Endothelial cell of umbilical vein (primary cell): ENCODE results near the gene FAM168A. TPM values are rescaled to one million over a fixed set of nuclear protein-coding genes. Genes with fewer than 3 reads are reported as not detected.

Experiments used
- BruUV-seq: library from RNA; stranded (reverse); fragments of 400-500 nt; replicated peaks from 2 replicates; lab custom pipeline; 2021; lab: Mats Ljungman, UMichigan
- CTCF ChIA-PET: fragments of 300-600, 350-600 bp; sonication (Branson Sonifier 250); formaldehyde crosslinking; loops from one replicate; lab custom pipeline; 2021; ENCODE audit warnings: antibody characterized with exemption, inconsistent platforms; lab: Charles Lee
- POLR2A ChIA-PET: fragments of 300-600, 350-600 bp; sonication (Branson Sonifier 250); formaldehyde crosslinking; loops from one replicate; lab custom pipeline; 2021; ENCODE audit warnings: antibody characterized with exemption, inconsistent platforms; lab: Charles Lee
- DNase-seq: peaks from one replicate; pipeline ENCODE4 v3.0.0-alpha.2; 2011; ENCODE audit warnings: low read depth, low spot score
- FAIRE-seq: peaks from 2 replicates; lab custom pipeline; 2011; peaks lifted over from hg19 to GRCh38; lab: Jason Lieb, UNC
- H2AFZ ChIP-seq: 2 replicates; pipeline ENCODE4 v1.6.0; 2012; ENCODE audit warnings: low read depth, low read length, control low read depth, inconsistent platforms
- H3K27ac ChIP-seq: 2 replicates; pipeline ENCODE4 v1.5.1; 2011; ENCODE audit warnings: low read depth, mild to moderate bottlenecking, control low read depth, low read length, moderate library complexity; ENCODE audit not compliant: insufficient read depth
- H3K27me3 ChIP-seq, 2 experiments: 2 replicates each; pipeline versions ENCODE4 v1.6.0 to v1.6.1; 2011; ENCODE audit warnings: low read length in 2 of 2, mixed read lengths in 1 of 2; ENCODE audit not compliant: control insufficient read depth in 2 of 2, insufficient read depth in 2 of 2
- H3K36me3 ChIP-seq, 2 experiments: 2 replicates in 1 of 2; 3 replicates in 1 of 2; pipeline ENCODE4 v1.5.1; 2011; ENCODE audit warnings: low read length in 2 of 2, mild to moderate bottlenecking in 1 of 2, moderate library complexity in 1 of 2; ENCODE audit not compliant: control insufficient read depth in 2 of 2, insufficient read depth in 2 of 2; ENCODE audit errors: extremely low read depth in 1 of 2
- H3K4me1 ChIP-seq: 3 replicates; pipeline ENCODE4 v1.5.1; 2011; ENCODE audit warnings: mild to moderate bottlenecking, low read length; ENCODE audit not compliant: control insufficient read depth, insufficient read depth; ENCODE audit errors: extremely low read depth
- H3K4me2 ChIP-seq: 2 replicates; pipeline ENCODE4 v1.6.1; 2011; ENCODE audit warnings: low read length, control low read depth, mixed read lengths; ENCODE audit not compliant: insufficient read depth
- H3K4me3 ChIP-seq, 3 experiments: fragments of 200-600 bp in 1 of 3; sonication (generic), shearing (Covaris generic) in 1 of 3; replicated peaks in 1 of 3; 2 replicates each; pipeline ENCODE4 v1.5.1; 2011 to 2016; ENCODE audit warnings: control low read depth in 3 of 3, low read length in 3 of 3, mild to moderate bottlenecking in 2 of 3, inconsistent platforms in 1 of 3, low read depth in 1 of 3, moderate library complexity in 1 of 3; ENCODE audit not compliant: insufficient read depth in 1 of 3
- H3K79me2 ChIP-seq: 2 replicates; pipeline ENCODE4 v1.6.0; 2012; ENCODE audit warnings: low read length, inconsistent platforms; ENCODE audit not compliant: control insufficient read depth, insufficient read depth
- H3K9ac ChIP-seq: replicated peaks from 2 replicates; pipeline ENCODE3; 2011; ENCODE audit warnings: low read length, control low read depth; ENCODE audit not compliant: insufficient read depth; ENCODE audit errors: extremely low read depth
- H3K9me1 ChIP-seq: replicated peaks from 3 replicates; pipeline ENCODE4 v1.6.0; 2011; ENCODE audit warnings: mild to moderate bottlenecking, low read length; ENCODE audit not compliant: control insufficient read depth, insufficient read depth; ENCODE audit errors: extremely low read depth
- H3K9me3 ChIP-seq: replicated peaks from 2 replicates; pipeline ENCODE4 v1.5.1; 2012; ENCODE audit warnings: low read length, inconsistent platforms; ENCODE audit not compliant: control insufficient read depth, insufficient read depth
- H4K20me1 ChIP-seq: replicated peaks from 2 replicates; pipeline ENCODE3; 2011; ENCODE audit warnings: mild to moderate bottlenecking, low read length; ENCODE audit not compliant: control insufficient read depth, insufficient read depth; ENCODE audit errors: extremely low read depth
- CTCF ChIP-seq, 2 donors: IDR thresholded peaks; 1 replicate in 1 of 2; 2 replicates in 1 of 2; pipeline ENCODE4 v1.5.1; 2011; ENCODE audit warnings: low read length in 2 of 2, mild to moderate bottlenecking in 2 of 2, moderate library complexity in 2 of 2, control low read depth in 1 of 2, inconsistent platforms in 1 of 2, low read depth in 1 of 2; ENCODE audit not compliant: insufficient read depth in 1 of 2; ENCODE audit errors: extremely low read depth in 1 of 2
- EZH2 ChIP-seq: IDR thresholded peaks from 2 replicates; pipeline ENCODE4 v1.6.1; 2012; ENCODE audit warnings: borderline replicate concordance, low read depth, mild to moderate bottlenecking, moderate library complexity, low read length, inconsistent platforms; ENCODE audit not compliant: severe bottlenecking
- FOS ChIP-seq: IDR thresholded peaks from 2 replicates; pipeline ENCODE4 v1.6.1; 2011; ENCODE audit warnings: mild to moderate bottlenecking, low read length, moderate library complexity, borderline replicate concordance; ENCODE audit not compliant: insufficient read depth
- GATA2 ChIP-seq: IDR thresholded peaks from 2 replicates; pipeline ENCODE4 v1.7.0; 2011; ENCODE audit warnings: low read depth, mild to moderate bottlenecking, moderate library complexity, mixed read lengths, low read length; ENCODE audit not compliant: insufficient read length, insufficient read depth
- JUN ChIP-seq: IDR thresholded peaks from 2 replicates; pipeline ENCODE4 v1.6.1; 2011; ENCODE audit warnings: borderline replicate concordance, low read depth; ENCODE audit not compliant: insufficient read length, insufficient read depth
- MAX ChIP-seq: IDR thresholded peaks from 2 replicates; pipeline ENCODE4 v1.6.1; 2011; ENCODE audit not compliant: insufficient read depth, insufficient read length
- MYC ChIP-seq: IDR thresholded peaks from one replicate; pipeline ENCODE4 v1.6.1; 2011; ENCODE audit warnings: mild to moderate bottlenecking, low read depth, low read length
- POLR2A ChIP-seq: IDR thresholded peaks from 2 replicates; pipeline ENCODE4 v1.6.1; 2012; ENCODE audit warnings: low read depth, mild to moderate bottlenecking, control low read depth, low read length
- POLR2AphosphoS5 ChIP-seq: IDR thresholded peaks from 2 replicates; pipeline ENCODE4 v1.6.1; 2012; ENCODE audit warnings: low read depth, mild to moderate bottlenecking, control low read depth, low read length, moderate library complexity; ENCODE audit not compliant: insufficient read depth
- dilution Hi-C: fragments of 300-500 bp; cut with MboI; formaldehyde crosslinking; loops from one replicate; pipeline ENCODE4 v1.15.0; 2019; ENCODE audit warnings: low sequenced_read_pairs; ENCODE audit not compliant: extremely low pct_ligation_motif_present
- intact Hi-C: fragments of 100-400 bp; cut with micrococcal nuclease; formaldehyde crosslinking; loops from one replicate; pipeline ENCODE4 v1.10.0; 2022
- polyA plus RNA-seq, 4 experiments: library from polyadenylated mRNA; depleted of rRNA in 3 of 4; stranded (reverse) in 3 of 4; unstranded in 1 of 4; fragments of >200 nt; gene quantifications; 2 replicates each; pipeline versions ENCODE4 v1.2.1 to v1.2.3, GENCODE V29; 2011 to 2012; ENCODE audit warnings: missing spikeins in 1 of 4
- total RNA-seq: library from RNA; stranded (reverse); gene quantifications from 2 replicates; pipeline ENCODE4 v1.2.3, GENCODE V29; 2021

Gene FAM168A
- total and polyA plus RNA-seq, 2 donors (not counting 3 experiments of a cell fraction or from before 2014, with no cell fraction given): 17.0 to 20.5 TPM

- Histone ChIP-seq H3K27ac (no peak overlapping the region), H3K36me3 (no peaks in the 10 kb centered on the region), H3K9me1 (no peaks in the 10 kb centered on the region), H3K9ac (no peak overlapping the region), H4K20me1 (no peaks in the 10 kb centered on the region), H3K4me3 (no peak overlapping the region), H3K27me3 (no peaks in the 10 kb centered on the region), H3K9me3 (no peaks in the 10 kb centered on the region), H3K4me1 (no peaks in the 10 kb centered on the region), H3K79me2 (no peaks in the 10 kb centered on the region), H2AFZ (no peak overlapping the region), H3K4me2 (no peak overlapping the region)
- DNase-seq (no peak), FAIRE-seq (peak; percentile 56)
- intact Hi-C loops (no loop called here), dilution Hi-C loops (no loop called here)
- no TSS peak for BruUV-seq
- POLR2A ChIA-PET: no interaction called here
- TF ChIP-seq POLR2AphosphoS5: no peak
- no peak for TF ChIP-seq MAX
- no peak for TF ChIP-seq FOS
- no peak for TF ChIP-seq CTCF (IDR thresholded peaks at IDR 0.05; ENCODE audit: extremely low read depth in 1 of 2, insufficient read depth in 1 of 2, low read depth in 1 of 2, low read length in 2 of 2)
- TF ChIP-seq EZH2: no peak
- no peak for TF ChIP-seq MYC
- TF ChIP-seq POLR2A: no peak
- no peak for TF ChIP-seq JUN
- TF ChIP-seq GATA2: no peak
- CTCF ChIA-PET: interaction anchor here (0.8 kb wide), 1 partner anchor 10 kb away, joined by 4 read pairs; no protein-coding TSS in a partner anchor
Observed at GRCh38 chr11:73554671-73555320, 43.1 kb downstream of the FAM168A start.
